HG03039 (cell line): ENCODE data around the gene FXYD6.
"Not testable (repeated sequence)": the region's sequence is repeated elsewhere in the genome, so short reads cannot be mapped to it uniquely, and the experiment has no call there.

Experiments used
- ATAC-seq: cut with Tn5 transposase; IDR thresholded peaks from one replicate; pipeline ENCODE4 v1.9.1; 2021; ENCODE audit warnings: mild to moderate bottlenecking, moderate library complexity; ENCODE audit not compliant: unreplicated experiment

FXYD6 gene

GRCh38 chr11:117876341-117877119, at the start of gene FXYD6:
FXYD6 (minus strand) TSS chr11:117876658; CDS start chr11:117842776, 33,882 bp downstream.
- no peak for ATAC-seq

- ATAC-seq, result not testable (repeated sequence)
Observed at GRCh38 chr11:117926166-117926565, 49.7 kb upstream of the FXYD6 start.

GRCh38 chr11:117925198-117925925, 48.9 kb upstream of the FXYD6 start:
- ATAC-seq, result no peak

GRCh38 chr11:117924631-117925170, 48.2 kb upstream of the FXYD6 start:
- no peak for ATAC-seq

GRCh38 chr11:117923773-117924172, 47.3 kb upstream of the FXYD6 start:
- ATAC-seq, result no peak

- ATAC-seq, result no peak
Observed at GRCh38 chr11:117923275-117923674, 46.8 kb upstream of the FXYD6 start.

GRCh38 chr11:117921893-117922292, 45.4 kb upstream of the FXYD6 start:
- ATAC-seq, result no peak

- no peak for ATAC-seq
Observed at GRCh38 chr11:117921456-117921855, 45.0 kb upstream of the FXYD6 start.

GRCh38 chr11:117919781-117920221, 43.3 kb upstream of the FXYD6 start:
- no peak for ATAC-seq

GRCh38 chr11:117919341-117919740, 42.9 kb upstream of the FXYD6 start:
- no peak for ATAC-seq

GRCh38 chr11:117918366-117919255, 42.2 kb upstream of the FXYD6 start:
- no peak for ATAC-seq

GRCh38 chr11:117917591-117918151, 41.2 kb upstream of the FXYD6 start:
- ATAC-seq, result no peak

- ATAC-seq, result no peak
Observed at GRCh38 chr11:117916956-117917355, 40.5 kb upstream of the FXYD6 start.

- ATAC-seq, result no peak
Observed at GRCh38 chr11:117915672-117916235, 39.3 kb upstream of the FXYD6 start.

GRCh38 chr11:117914991-117915618, 38.6 kb upstream of the FXYD6 start:
- no peak for ATAC-seq

GRCh38 chr11:117914398-117914761, 37.9 kb upstream of the FXYD6 start:
- no peak for ATAC-seq

GRCh38 chr11:117913736-117914397, 37.4 kb upstream of the FXYD6 start:
- ATAC-seq, result no peak

GRCh38 chr11:117912497-117912896, 36.0 kb upstream of the FXYD6 start:
- ATAC-seq, result no peak

GRCh38 chr11:117911694-117912093, 35.2 kb upstream of the FXYD6 start:
- no peak for ATAC-seq
